ENCODE results near the gene SCLT1.

The SCLT1 gene

DNA sequence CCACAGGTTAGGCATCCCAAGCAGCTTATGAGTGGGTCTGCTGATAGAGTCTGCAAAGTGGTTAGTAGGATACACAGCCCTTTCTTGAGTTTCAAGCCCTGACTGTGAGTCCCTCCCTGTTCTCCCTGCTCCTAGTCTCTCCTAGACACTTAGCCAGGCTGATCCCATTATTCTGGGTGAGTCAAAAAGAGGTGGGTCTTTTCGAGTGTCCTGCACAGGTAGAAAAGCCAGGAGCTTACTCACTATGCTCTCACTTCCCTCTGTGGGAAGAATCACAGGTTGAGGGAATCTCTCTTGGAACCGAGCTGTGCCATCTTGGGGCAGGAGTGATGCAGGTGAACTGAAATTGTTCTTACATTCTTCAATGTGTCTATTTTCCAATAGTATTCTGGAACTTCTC is 29.7 kb downstream of the SCLT1 start:
- H3K79me1 ChIP-seq (replicated peaks; ENCODE audit: low read length, poor library complexity, severe bottlenecking): peaks cover 22% of the 10 kb centered on the region
- H3K4me3 ChIP-seq (ENCODE audit: insufficient read depth in 1 of 2, low read depth in 1 of 2, low read length in 2 of 2): no peak overlapping the region
- DNase-seq: no peak
- peak overlapping the region in 1 of 2 experiments; percentile 51 for H3K18ac ChIP-seq (ENCODE audit: low read depth in 1 of 2, low read length in 2 of 2)
- H2AK5ac ChIP-seq (ENCODE audit: low read length, severe bottlenecking): no peak overlapping the region
- H2AFZ ChIP-seq (ENCODE audit: low read depth, low read length): no peak overlapping the region
- H3K27me3 ChIP-seq (ENCODE audit: control insufficient read depth in 1 of 2, insufficient read depth in 1 of 2, low read length in 2 of 2): no peaks in the 10 kb centered on the region
- H3K4me1 ChIP-seq (ENCODE audit: control insufficient read depth, insufficient read depth, low read depth, low read length): no peaks in the 10 kb centered on the region
- no peak overlapping the region for H2BK15ac ChIP-seq (ENCODE audit: low read depth, poor library complexity, severe bottlenecking)
- H3K36me3 ChIP-seq (ENCODE audit: control insufficient read depth in 1 of 2, insufficient read depth in 2 of 2, low read depth in 1 of 2, low read length in 2 of 2): peaks cover 0 to 20% of the 10 kb centered on the region in 2 experiments
- WGBS: no CpG with 5 or more reads among the region's 2 CpGs
- H3K4me2 ChIP-seq (ENCODE audit: low read length, poor library complexity, severe bottlenecking): no peak overlapping the region
- no peak overlapping the region for H3K27ac ChIP-seq (ENCODE audit: low read length, poor library complexity, severe bottlenecking)
- H2BK5ac ChIP-seq (ENCODE audit: low read depth, low read length, poor library complexity, severe bottlenecking): no peak overlapping the region
- H3K14ac ChIP-seq (ENCODE audit: low read length in 2 of 2): no peak overlapping the region
- H2BK120ac ChIP-seq (ENCODE audit: low read depth, low read length): no peak overlapping the region
- H3K23ac ChIP-seq (ENCODE audit: low read length in 2 of 2): no peak overlapping the region
- no peak overlapping the region for H2BK12ac ChIP-seq (ENCODE audit: low read length in 2 of 2)
- no peak overlapping the region for H3K9ac ChIP-seq (ENCODE audit: low read length)
- H4K91ac ChIP-seq (ENCODE audit: low read length): no peak overlapping the region
- peaks cover 54% of the 10 kb centered on the region for H3K9me3 ChIP-seq (ENCODE audit: control insufficient read depth, low read length)
- peak overlapping the region; percentile 19 for H4K8ac ChIP-seq (ENCODE audit: low read length)
- no peak overlapping the region for H3K4ac ChIP-seq (ENCODE audit: low read depth in 1 of 2, low read length in 2 of 2)

DNA sequence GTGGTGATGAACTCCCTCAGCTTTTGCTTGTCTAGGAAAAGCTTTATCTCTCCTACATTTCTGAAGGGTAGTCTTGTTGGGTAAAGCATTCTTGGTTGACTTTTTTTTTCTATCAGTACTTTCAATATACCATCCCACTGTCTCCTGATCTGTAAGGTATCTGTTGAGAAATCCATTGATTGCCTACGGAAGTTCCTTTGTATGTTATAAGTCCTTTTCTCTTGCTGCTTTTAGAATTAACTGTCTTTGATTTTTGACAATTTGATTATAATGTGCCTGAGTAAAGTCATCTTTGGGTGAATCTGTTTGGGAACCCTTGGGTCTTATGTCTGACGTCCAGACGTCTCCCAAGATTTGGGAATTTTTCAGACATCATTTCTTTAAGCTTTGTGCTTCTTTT is 30.8 kb downstream of the SCLT1 start:
- H4K8ac ChIP-seq (ENCODE audit: low read length): no peak overlapping the region
- no peak overlapping the region for H3K9ac ChIP-seq (ENCODE audit: low read length)
- H3K9me3 ChIP-seq (ENCODE audit: control insufficient read depth, low read length): peaks cover 63% of the 10 kb centered on the region
- no peaks in the 10 kb centered on the region for H3K4me1 ChIP-seq (ENCODE audit: control insufficient read depth, insufficient read depth, low read depth, low read length)
- no peak overlapping the region for H3K14ac ChIP-seq (ENCODE audit: low read length in 2 of 2)
- peaks cover 20% of the 10 kb centered on the region for H3K79me1 ChIP-seq (replicated peaks; ENCODE audit: low read length, poor library complexity, severe bottlenecking)
- H3K27me3 ChIP-seq (ENCODE audit: control insufficient read depth in 1 of 2, insufficient read depth in 1 of 2, low read length in 2 of 2): no peaks in the 10 kb centered on the region
- no peak overlapping the region for H3K4ac ChIP-seq (ENCODE audit: low read depth in 1 of 2, low read length in 2 of 2)
- H3K27ac ChIP-seq (ENCODE audit: low read length, poor library complexity, severe bottlenecking): no peak overlapping the region
- no peak overlapping the region for H2BK15ac ChIP-seq (ENCODE audit: low read depth, poor library complexity, severe bottlenecking)
- DNase-seq: no peak
- peaks cover 0 to 20% of the 10 kb centered on the region in 2 experiments for H3K36me3 ChIP-seq (ENCODE audit: control insufficient read depth in 1 of 2, insufficient read depth in 2 of 2, low read depth in 1 of 2, low read length in 2 of 2)
- H3K4me2 ChIP-seq (ENCODE audit: low read length, poor library complexity, severe bottlenecking): no peak overlapping the region
- no peak overlapping the region for H3K23ac ChIP-seq (ENCODE audit: low read length in 2 of 2)
- H2AFZ ChIP-seq (ENCODE audit: low read depth, low read length): no peak overlapping the region
- no peak overlapping the region for H2BK12ac ChIP-seq (ENCODE audit: low read length in 2 of 2)
- H3K18ac ChIP-seq (ENCODE audit: low read depth in 1 of 2, low read length in 2 of 2): no peak overlapping the region
- no peak overlapping the region for H2BK5ac ChIP-seq (ENCODE audit: low read depth, low read length, poor library complexity, severe bottlenecking)
- H3K4me3 ChIP-seq (ENCODE audit: insufficient read depth in 1 of 2, low read depth in 1 of 2, low read length in 2 of 2): no peak overlapping the region
- no peak overlapping the region for H2AK5ac ChIP-seq (ENCODE audit: low read length, severe bottlenecking)
- no peak overlapping the region for H2BK120ac ChIP-seq (ENCODE audit: low read depth, low read length)
- H4K91ac ChIP-seq (ENCODE audit: low read length): no peak overlapping the region
- WGBS: 94% methylated on average over 3 of the region's 3 CpGs

DNA sequence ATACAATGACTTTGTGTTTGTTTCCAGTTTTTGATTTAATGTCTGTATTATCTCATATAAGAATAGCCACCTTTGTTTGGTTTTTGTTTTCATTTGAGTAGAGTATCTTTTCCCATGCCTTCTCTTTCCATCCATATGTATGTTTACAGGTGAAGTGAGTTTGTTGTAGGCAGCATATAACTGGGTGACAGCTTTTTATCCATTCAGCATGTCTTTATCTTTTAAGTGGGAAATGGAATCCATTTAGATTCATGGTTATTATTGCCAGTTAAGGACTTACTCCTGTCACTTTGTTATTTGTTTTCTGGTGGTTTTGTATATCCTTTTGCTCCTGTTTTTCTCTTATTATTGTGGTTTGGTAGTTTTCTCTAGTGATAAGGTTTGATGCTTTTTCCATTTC is 34.3 kb downstream of the SCLT1 start:
- no peak overlapping the region for H2AK5ac ChIP-seq (ENCODE audit: low read length, severe bottlenecking)
- no peak overlapping the region for H3K9ac ChIP-seq (ENCODE audit: low read length)
- H3K4me3 ChIP-seq (ENCODE audit: insufficient read depth in 1 of 2, low read depth in 1 of 2, low read length in 2 of 2): no peak overlapping the region
- no peak for DNase-seq
- no peak overlapping the region for H4K8ac ChIP-seq (ENCODE audit: low read length)
- H3K79me1 ChIP-seq (replicated peaks; ENCODE audit: low read length, poor library complexity, severe bottlenecking): peaks cover 20% of the 10 kb centered on the region
- no peak overlapping the region for H2BK5ac ChIP-seq (ENCODE audit: low read depth, low read length, poor library complexity, severe bottlenecking)
- peaks cover 0 to 20% of the 10 kb centered on the region in 2 experiments for H3K36me3 ChIP-seq (ENCODE audit: control insufficient read depth in 1 of 2, insufficient read depth in 2 of 2, low read depth in 1 of 2, low read length in 2 of 2)
- H4K91ac ChIP-seq (ENCODE audit: low read length): no peak overlapping the region
- H2AFZ ChIP-seq (ENCODE audit: low read depth, low read length): no peak overlapping the region
- no peak overlapping the region for H3K14ac ChIP-seq (ENCODE audit: low read length in 2 of 2)
- H3K9me3 ChIP-seq (ENCODE audit: control insufficient read depth, low read length): peaks cover 90% of the 10 kb centered on the region
- H2BK15ac ChIP-seq (ENCODE audit: low read depth, poor library complexity, severe bottlenecking): no peak overlapping the region
- no peaks in the 10 kb centered on the region for H3K27me3 ChIP-seq (ENCODE audit: control insufficient read depth in 1 of 2, insufficient read depth in 1 of 2, low read length in 2 of 2)
- H3K23ac ChIP-seq (ENCODE audit: low read length in 2 of 2): no peak overlapping the region
- H2BK120ac ChIP-seq (ENCODE audit: low read depth, low read length): no peak overlapping the region
- no peak overlapping the region for H3K4me2 ChIP-seq (ENCODE audit: low read length, poor library complexity, severe bottlenecking)
- no peak overlapping the region for H2BK12ac ChIP-seq (ENCODE audit: low read length in 2 of 2)
- H3K18ac ChIP-seq (ENCODE audit: low read depth in 1 of 2, low read length in 2 of 2): no peak overlapping the region
- no peak overlapping the region for H3K27ac ChIP-seq (ENCODE audit: low read length, poor library complexity, severe bottlenecking)
- no peaks in the 10 kb centered on the region for H3K4me1 ChIP-seq (ENCODE audit: control insufficient read depth, insufficient read depth, low read depth, low read length)
- H3K4ac ChIP-seq (ENCODE audit: low read depth in 1 of 2, low read length in 2 of 2): no peak overlapping the region

DNA sequence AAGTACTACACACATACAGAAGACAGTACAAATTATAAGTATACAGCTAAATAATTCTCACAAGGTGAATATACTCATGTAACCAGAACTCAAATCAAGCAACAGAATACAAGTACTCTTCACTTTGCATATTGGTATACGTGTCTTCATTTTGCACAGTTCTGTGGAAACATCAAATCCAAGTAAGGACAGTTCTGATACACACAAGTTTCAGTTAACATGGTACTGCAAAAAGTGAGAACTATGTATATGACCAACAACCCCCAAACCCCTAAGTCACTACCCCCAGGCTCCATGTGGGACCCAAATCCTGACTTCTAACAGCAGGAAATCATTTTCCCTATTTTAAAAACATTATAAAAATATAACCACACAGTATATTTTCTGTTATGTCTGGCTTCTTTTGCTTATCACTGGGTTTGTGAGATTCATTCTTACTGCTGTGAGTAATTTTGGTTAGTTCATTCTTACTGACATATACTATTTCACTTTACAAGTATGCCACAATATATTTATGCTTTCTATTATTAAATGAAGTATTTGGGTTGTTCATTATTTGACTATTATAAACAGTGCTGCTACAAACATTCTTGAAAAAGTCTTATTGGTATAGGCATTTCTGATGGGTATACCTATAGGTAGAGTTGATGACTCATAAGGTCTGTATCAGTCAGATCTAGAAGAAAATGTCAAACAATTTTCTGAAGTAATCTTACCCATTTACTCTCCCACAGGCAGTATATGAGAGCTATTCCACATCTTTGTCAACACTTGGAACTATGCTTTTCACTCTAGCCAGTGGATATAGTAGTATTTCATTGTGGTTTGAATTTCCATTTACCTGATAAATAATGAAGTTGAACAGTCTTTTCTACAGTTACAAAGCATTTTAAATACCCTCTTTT is 47.0 kb downstream of the SCLT1 start:
- H3K23ac ChIP-seq (ENCODE audit: low read length in 2 of 2): no peak overlapping the region
- H3K79me1 ChIP-seq (replicated peaks; ENCODE audit: low read length, poor library complexity, severe bottlenecking): peaks cover 9% of the 10 kb centered on the region
- peaks cover 2% of the 10 kb centered on the region for H3K4me1 ChIP-seq (ENCODE audit: control insufficient read depth, insufficient read depth, low read depth, low read length)
- H2AFZ ChIP-seq (ENCODE audit: low read depth, low read length): no peak overlapping the region
- H2BK12ac ChIP-seq (ENCODE audit: low read length in 2 of 2): no peak overlapping the region
- H3K27ac ChIP-seq (ENCODE audit: low read length, poor library complexity, severe bottlenecking): no peak overlapping the region
- H2BK5ac ChIP-seq (ENCODE audit: low read depth, low read length, poor library complexity, severe bottlenecking): no peak overlapping the region
- WGBS: 100% methylated on average over 1 of the region's 1 CpG
- H3K4ac ChIP-seq (ENCODE audit: low read depth in 1 of 2, low read length in 2 of 2): no peak overlapping the region
- H3K18ac ChIP-seq (ENCODE audit: low read depth in 1 of 2, low read length in 2 of 2): no peak overlapping the region
- no peak overlapping the region for H4K8ac ChIP-seq (ENCODE audit: low read length)
- H4K91ac ChIP-seq (ENCODE audit: low read length): no peak overlapping the region
- no peak overlapping the region for H3K9ac ChIP-seq (ENCODE audit: low read length)
- peaks cover 2% of the 10 kb centered on the region for H3K9me3 ChIP-seq (ENCODE audit: control insufficient read depth, low read length)
- no peak for DNase-seq
- no peak overlapping the region for H2AK5ac ChIP-seq (ENCODE audit: low read length, severe bottlenecking)
- no peak overlapping the region for H3K14ac ChIP-seq (ENCODE audit: low read length in 2 of 2)
- H3K4me2 ChIP-seq (ENCODE audit: low read length, poor library complexity, severe bottlenecking): no peak overlapping the region
- H3K36me3 ChIP-seq (ENCODE audit: control insufficient read depth in 1 of 2, insufficient read depth in 2 of 2, low read depth in 1 of 2, low read length in 2 of 2): peaks cover 0 to 3% of the 10 kb centered on the region in 2 experiments
- H2BK120ac ChIP-seq (ENCODE audit: low read depth, low read length): no peak overlapping the region
- H3K27me3 ChIP-seq (ENCODE audit: control insufficient read depth in 1 of 2, insufficient read depth in 1 of 2, low read length in 2 of 2): no peaks in the 10 kb centered on the region
- H3K4me3 ChIP-seq (ENCODE audit: insufficient read depth in 1 of 2, low read depth in 1 of 2, low read length in 2 of 2): no peak overlapping the region
- H2BK15ac ChIP-seq (ENCODE audit: low read depth, poor library complexity, severe bottlenecking): no peak overlapping the region
